Peyer's patch (tissue), 4 donors: ENCODE measurements around the gene ZBTB20.

ENCODE experiments used
- POLR2A ChIP-seq, 2 donors: fragments of 450-650 bp; IDR thresholded peaks; one replicate each; pipeline ENCODE4 v1.5.1; 2017; ENCODE audit warnings: antibody characterized with exemption in 2 of 2, mild to moderate bottlenecking in 2 of 2, moderate library complexity in 2 of 2
- TF ChIP-seq, protein P1 (sequence below), 6 experiments: fragments of 450-650 bp in 4 of 6; fragments of 200-600 bp in 2 of 6; sonication (generic) in 1 of 6; IDR thresholded peaks; one replicate each; pipeline ENCODE4 v1.5.1; 2017 to 2019; ENCODE audit warnings: antibody characterized with exemption in 6 of 6, mild to moderate bottlenecking in 3 of 6, moderate library complexity in 1 of 6

DNA sequence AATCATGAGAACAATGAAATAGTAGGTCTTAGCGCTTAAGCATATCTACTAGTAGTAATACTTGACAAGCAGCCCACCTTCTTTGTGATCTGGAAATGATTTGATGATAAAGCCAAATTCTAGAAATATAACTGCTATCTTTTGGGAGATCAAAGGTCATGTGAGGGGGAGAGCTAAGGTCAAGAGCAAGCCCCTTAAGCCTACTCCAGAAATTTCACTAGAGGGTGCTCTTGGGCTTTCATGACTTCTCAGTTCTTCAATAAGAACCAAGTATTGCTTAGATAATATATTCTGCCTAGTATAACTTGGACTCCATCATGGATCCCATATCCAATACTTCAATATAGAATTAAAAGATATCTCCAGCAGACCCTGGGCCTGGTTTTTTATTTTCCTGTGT, 319.6 kb downstream of the ZBTB20 start:
- TF ChIP-seq, protein P1, sequence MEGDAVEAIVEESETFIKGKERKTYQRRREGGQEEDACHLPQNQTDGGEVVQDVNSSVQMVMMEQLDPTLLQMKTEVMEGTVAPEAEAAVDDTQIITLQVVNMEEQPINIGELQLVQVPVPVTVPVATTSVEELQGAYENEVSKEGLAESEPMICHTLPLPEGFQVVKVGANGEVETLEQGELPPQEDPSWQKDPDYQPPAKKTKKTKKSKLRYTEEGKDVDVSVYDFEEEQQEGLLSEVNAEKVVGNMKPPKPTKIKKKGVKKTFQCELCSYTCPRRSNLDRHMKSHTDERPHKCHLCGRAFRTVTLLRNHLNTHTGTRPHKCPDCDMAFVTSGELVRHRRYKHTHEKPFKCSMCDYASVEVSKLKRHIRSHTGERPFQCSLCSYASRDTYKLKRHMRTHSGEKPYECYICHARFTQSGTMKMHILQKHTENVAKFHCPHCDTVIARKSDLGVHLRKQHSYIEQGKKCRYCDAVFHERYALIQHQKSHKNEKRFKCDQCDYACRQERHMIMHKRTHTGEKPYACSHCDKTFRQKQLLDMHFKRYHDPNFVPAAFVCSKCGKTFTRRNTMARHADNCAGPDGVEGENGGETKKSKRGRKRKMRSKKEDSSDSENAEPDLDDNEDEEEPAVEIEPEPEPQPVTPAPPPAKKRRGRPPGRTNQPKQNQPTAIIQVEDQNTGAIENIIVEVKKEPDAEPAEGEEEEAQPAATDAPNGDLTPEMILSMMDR (IDR thresholded peaks at IDR 0.05) = peak in 4 of 6 experiments; percentile 46 to 60 (median 58)
- no peak for TF ChIP-seq POLR2A (IDR thresholded peaks at IDR 0.05)
